ENCODE results near the gene SORT1. TPM values are rescaled to one million over a fixed set of nuclear protein-coding genes. Genes with fewer than 3 reads are reported as not detected.
A peak's percentile ranks its signal among the peaks of the same experiment; 100 is the strongest.

SORT1 gene
- total RNA-seq, 1 donor, result 38.4 TPM

DNA sequence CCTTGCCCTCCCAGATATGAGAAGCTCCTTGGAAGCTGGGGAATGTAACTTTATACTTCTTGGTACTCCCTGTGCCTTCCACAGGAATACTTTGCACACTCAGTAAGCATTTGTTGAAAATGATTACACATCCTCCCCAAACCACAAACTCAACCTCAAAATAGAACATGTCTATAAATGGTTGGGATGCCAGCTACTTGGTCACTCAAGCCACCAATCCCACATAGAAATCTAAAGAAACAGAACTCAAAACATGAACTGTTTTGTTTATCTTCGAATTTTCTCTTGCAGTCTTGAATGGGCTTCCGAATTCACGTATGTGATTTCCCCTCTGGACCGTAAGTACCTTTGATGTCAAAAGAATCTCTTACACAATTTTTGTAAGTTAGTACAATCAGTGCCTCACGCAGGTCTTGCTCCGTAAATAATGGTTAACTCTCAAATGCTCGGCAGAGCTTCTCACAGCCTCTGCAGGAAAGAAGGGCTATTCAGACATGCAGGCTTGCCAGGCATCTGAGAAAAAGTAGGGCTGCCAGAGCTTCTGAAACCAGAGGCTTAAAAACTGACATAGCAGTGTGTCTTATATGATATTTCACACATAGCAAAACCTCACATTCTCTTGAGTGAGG is 26.9 kb downstream of the SORT1 start:
- TF ChIP-seq CTCF (IDR thresholded peaks at IDR 0.05; ENCODE audit: insufficient read depth, low read depth, low read length), result no peak
- peak overlapping the region; percentile 33 for H3K4me3 ChIP-seq (ENCODE audit: low read depth, low read length)
- peak; percentile 94 for DNase-seq (ENCODE audit: low read depth)

- no peak for DNase-seq (ENCODE audit: low read depth)
- TF ChIP-seq CTCF (IDR thresholded peaks at IDR 0.05; ENCODE audit: insufficient read depth, low read depth, low read length), result no peak
- H3K4me3 ChIP-seq (ENCODE audit: low read depth, low read length), result no peak overlapping the region
Measured at GRCh38 chr1:109369167-109369746, 28.5 kb downstream of the SORT1 start.

GRCh38 chr1:109368464-109368863 is 29.3 kb downstream of the SORT1 start:
- H3K4me3 ChIP-seq (ENCODE audit: low read depth, low read length), result no peak overlapping the region
- no peak for TF ChIP-seq CTCF (IDR thresholded peaks at IDR 0.05; ENCODE audit: insufficient read depth, low read depth, low read length)
- DNase-seq (ENCODE audit: low read depth), result no peak

DNA sequence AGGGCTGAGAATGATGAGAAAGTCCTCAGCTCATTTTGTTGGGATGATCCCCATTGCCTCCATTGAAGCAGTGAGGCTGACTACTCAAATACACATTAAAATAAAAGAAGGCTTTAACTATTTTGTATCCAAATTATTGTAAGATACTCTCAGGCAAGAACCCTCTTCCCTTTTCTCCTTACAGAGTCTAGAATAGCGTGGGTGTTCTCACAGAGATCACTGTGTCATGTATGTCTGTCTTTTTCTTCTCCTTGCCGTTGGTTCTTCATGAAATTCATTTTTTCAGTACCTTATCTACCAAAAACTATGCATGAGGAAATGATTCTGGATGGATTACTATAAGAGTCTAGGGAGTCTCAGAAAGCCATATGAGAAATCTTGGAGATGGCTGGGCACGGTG is 30.1 kb downstream of the SORT1 start:
- DNase-seq (ENCODE audit: low read depth), result no peak
- no peak for TF ChIP-seq CTCF (IDR thresholded peaks at IDR 0.05; ENCODE audit: insufficient read depth, low read depth, low read length)
- no peak overlapping the region for H3K4me3 ChIP-seq (ENCODE audit: low read depth, low read length)

- no peak for TF ChIP-seq CTCF (IDR thresholded peaks at IDR 0.05; ENCODE audit: insufficient read depth, low read depth, low read length)
- no peak overlapping the region for H3K4me3 ChIP-seq (ENCODE audit: low read depth, low read length)
- no peak for DNase-seq (ENCODE audit: low read depth)
Measured at GRCh38 chr1:109365642-109366204, 32.0 kb downstream of the SORT1 start.

- H3K4me3 ChIP-seq (ENCODE audit: low read depth, low read length), result no peak overlapping the region
- DNase-seq (ENCODE audit: low read depth), result peak; percentile 67
- TF ChIP-seq CTCF (IDR thresholded peaks at IDR 0.05; ENCODE audit: insufficient read depth, low read depth, low read length), result no peak
Measured at GRCh38 chr1:109361649-109362048, 36.1 kb downstream of the SORT1 start.
